ENCODE data around the gene USP46. TPM values are rescaled to one million over a fixed set of nuclear protein-coding genes. Genes with fewer than 3 reads are reported as not detected.

Gene USP46
- total RNA-seq, 1 donor from 2014 or later = 51.2 TPM

GRCh38 chr4:52554612-52555355 lies 104.3 kb downstream of the USP46 start:
- Histone ChIP-seq H3K4me1 (ENCODE audit: insufficient read depth, low read length) (no peaks in the 10 kb centered on the region), H3K9ac (ENCODE audit: low read length) (no peak overlapping the region), H3K27ac (ENCODE audit: low read depth, low read length) (no peak overlapping the region), H3K9me3 (ENCODE audit: insufficient read depth, low read depth, low read length) (no peaks in the 10 kb centered on the region), H3K36me3 (ENCODE audit: insufficient read depth, low read length) (no peaks in the 10 kb centered on the region), H3K4me3 (ENCODE audit: insufficient read depth, low read depth, low read length) (no peak overlapping the region), H2AFZ (ENCODE audit: low read depth, low read length) (no peak overlapping the region), H4K20me1 (ENCODE audit: insufficient read depth, low read length) (no peaks in the 10 kb centered on the region), H3K27me3 (ENCODE audit: insufficient read depth, low read length) (no peaks in the 10 kb centered on the region), H3K79me2 (ENCODE audit: insufficient read depth, low read length) (no peaks in the 10 kb centered on the region), H3K4me2 (ENCODE audit: low read length) (peak overlapping the region; percentile 46)
- DNase-seq (ENCODE audit: low read depth) (no peak), FAIRE-seq (no peak)
- Mint-ChIP-seq H3K36me3 (ENCODE audit: low read depth, unreplicated experiment) (peaks cover 2% of the 10 kb centered on the region), H3K4me3 (ENCODE audit: unreplicated experiment) (no peak overlapping the region), H3K9me3 (ENCODE audit: unreplicated experiment) (peaks cover 4% of the 10 kb centered on the region), H3K4me1 (ENCODE audit: low read depth, unreplicated experiment) (peaks cover 16% of the 10 kb centered on the region), H3K27ac (ENCODE audit: unreplicated experiment) (no peak overlapping the region), H3K27me3 (ENCODE audit: low read depth, unreplicated experiment) (peaks cover 3% of the 10 kb centered on the region)
- no peak for TF ChIP-seq EZH2 (IDR thresholded peaks at IDR 0.05; ENCODE audit: insufficient read depth, low read length)
- no peak for TF ChIP-seq CTCF (IDR thresholded peaks at IDR 0.05; ENCODE audit: insufficient read depth, low read depth, low read length)

- H3K36me3 ChIP-seq (ENCODE audit: insufficient read depth, low read length) = no peaks in the 10 kb centered on the region
- no peak overlapping the region for H3K27ac ChIP-seq (ENCODE audit: low read depth, low read length)
- FAIRE-seq (no peak), DNase-seq (ENCODE audit: low read depth) (no peak)
- no peak overlapping the region for H3K9ac ChIP-seq (ENCODE audit: low read length)
- H3K79me2 ChIP-seq (ENCODE audit: insufficient read depth, low read length) = no peaks in the 10 kb centered on the region
- no peak overlapping the region for H2AFZ ChIP-seq (ENCODE audit: low read depth, low read length)
- no peaks in the 10 kb centered on the region for H3K9me3 ChIP-seq (ENCODE audit: insufficient read depth, low read depth, low read length)
- H3K36me3 Mint-ChIP-seq (ENCODE audit: low read depth, unreplicated experiment) = peaks cover 2% of the 10 kb centered on the region
- H3K27ac Mint-ChIP-seq (ENCODE audit: unreplicated experiment) = no peak overlapping the region
- no peaks in the 10 kb centered on the region for H3K4me1 ChIP-seq (ENCODE audit: insufficient read depth, low read length)
- H3K4me1 Mint-ChIP-seq (ENCODE audit: low read depth, unreplicated experiment) = peaks cover 23% of the 10 kb centered on the region
- H3K9me3 Mint-ChIP-seq (ENCODE audit: unreplicated experiment) = peaks cover 4% of the 10 kb centered on the region
- no peak for TF ChIP-seq CTCF (IDR thresholded peaks at IDR 0.05; ENCODE audit: insufficient read depth, low read depth, low read length)
- no peak for TF ChIP-seq EZH2 (IDR thresholded peaks at IDR 0.05; ENCODE audit: insufficient read depth, low read length)
- H3K4me2 ChIP-seq (ENCODE audit: low read length) = no peak overlapping the region
- no peaks in the 10 kb centered on the region for H4K20me1 ChIP-seq (ENCODE audit: insufficient read depth, low read length)
- H3K27me3 Mint-ChIP-seq (ENCODE audit: low read depth, unreplicated experiment) = peaks cover 3% of the 10 kb centered on the region
- H3K27me3 ChIP-seq (ENCODE audit: insufficient read depth, low read length) = no peaks in the 10 kb centered on the region
- no peak overlapping the region for H3K4me3 ChIP-seq (ENCODE audit: insufficient read depth, low read depth, low read length)
- no peak overlapping the region for H3K4me3 Mint-ChIP-seq (ENCODE audit: unreplicated experiment)
Observed at GRCh38 chr4:52552778-52553177, 106.3 kb downstream of the USP46 start.

GRCh38 chr4:52551487-52551886 lies 107.6 kb downstream of the USP46 start:
- no peaks in the 10 kb centered on the region for H3K4me1 ChIP-seq (ENCODE audit: insufficient read depth, low read length)
- no peak overlapping the region for H2AFZ ChIP-seq (ENCODE audit: low read depth, low read length)
- no peaks in the 10 kb centered on the region for H3K79me2 ChIP-seq (ENCODE audit: insufficient read depth, low read length)
- no peak overlapping the region for H3K4me2 ChIP-seq (ENCODE audit: low read length)
- Mint-ChIP-seq H3K27ac (ENCODE audit: unreplicated experiment) (no peak overlapping the region), H3K36me3 (ENCODE audit: low read depth, unreplicated experiment) (peaks cover 2% of the 10 kb centered on the region), H3K9me3 (ENCODE audit: unreplicated experiment) (peaks cover 4% of the 10 kb centered on the region), H3K4me1 (ENCODE audit: low read depth, unreplicated experiment) (peaks cover 23% of the 10 kb centered on the region), H3K4me3 (ENCODE audit: unreplicated experiment) (no peak overlapping the region), H3K27me3 (ENCODE audit: low read depth, unreplicated experiment) (no peaks in the 10 kb centered on the region)
- no peaks in the 10 kb centered on the region for H3K27me3 ChIP-seq (ENCODE audit: insufficient read depth, low read length)
- FAIRE-seq (no peak), DNase-seq (ENCODE audit: low read depth) (no peak)
- no peak overlapping the region for H3K4me3 ChIP-seq (ENCODE audit: insufficient read depth, low read depth, low read length)
- no peaks in the 10 kb centered on the region for H3K36me3 ChIP-seq (ENCODE audit: insufficient read depth, low read length)
- H3K9ac ChIP-seq (ENCODE audit: low read length) = no peak overlapping the region
- H3K27ac ChIP-seq (ENCODE audit: low read depth, low read length) = no peak overlapping the region
- no peaks in the 10 kb centered on the region for H3K9me3 ChIP-seq (ENCODE audit: insufficient read depth, low read depth, low read length)
- H4K20me1 ChIP-seq (ENCODE audit: insufficient read depth, low read length) = no peaks in the 10 kb centered on the region
- TF ChIP-seq CTCF (IDR thresholded peaks at IDR 0.05; ENCODE audit: insufficient read depth, low read depth, low read length) = no peak
- no peak for TF ChIP-seq EZH2 (IDR thresholded peaks at IDR 0.05; ENCODE audit: insufficient read depth, low read length)

Measured in astrocyte (in vitro differentiated cells and primary cell).